T-helper 2 cell (primary cell): ENCODE measurements around the gene CATSPER1.

Experiments
- DNase-seq, 5 experiments: peaks; one replicate each; pipeline versions ENCODE4 v3.0.0 to v3.0.0-alpha.2; 2012 to 2022
- total RNA-seq, 2 donors: gene quantifications; one replicate each; lab custom pipeline; 2026; lab: John Stamatoyannopoulos, UW

The CATSPER1 gene
- 0 reads per million in 2 donors for total RNA-seq

GRCh38 chr11:66026017-66026529 is at the start of gene CATSPER1:
CATSPER1 (minus strand) TSS chr11:66026479; CDS start chr11:66026379, 100 bp downstream.
- no peak for DNase-seq

DNA sequence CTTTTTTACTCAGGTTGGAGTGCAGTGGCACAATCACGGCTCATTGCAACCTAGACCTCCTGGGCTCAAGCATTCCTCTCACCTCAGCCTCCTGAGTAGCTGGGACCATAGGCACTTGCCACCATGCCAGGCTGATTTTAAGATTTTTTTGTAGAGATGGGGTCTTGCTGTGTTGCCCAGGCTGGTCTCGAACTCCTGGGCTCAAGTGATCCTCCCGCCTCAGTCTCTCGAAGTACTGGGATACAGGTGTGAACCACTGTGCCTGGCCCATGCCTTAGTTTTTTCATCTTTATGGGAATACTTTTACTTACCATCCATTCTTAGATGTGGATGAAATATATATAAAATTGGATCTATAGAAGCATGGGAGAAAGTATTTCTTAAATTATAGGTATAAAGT is 49.0 kb upstream of the CATSPER1 start:
- DNase-seq: no peak

DNA sequence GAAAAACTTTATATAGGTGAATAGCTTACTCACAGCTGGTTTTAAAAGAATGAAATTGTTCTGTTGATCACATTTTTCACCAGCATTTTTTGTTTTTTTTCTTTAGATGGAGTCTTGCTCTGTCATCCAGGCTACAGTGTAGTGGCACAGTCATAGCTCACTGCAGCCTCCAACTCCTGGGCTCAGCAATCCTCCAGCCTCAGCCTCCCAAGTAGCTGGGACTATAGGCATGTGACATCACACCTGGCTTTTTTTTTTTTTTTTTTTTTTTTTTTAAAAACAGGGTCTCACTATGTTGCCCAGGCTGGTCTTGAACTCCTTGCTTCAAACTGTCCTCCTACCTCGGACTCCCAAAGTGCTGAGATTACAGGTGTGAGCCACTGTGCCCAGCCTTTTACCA is 47.4 kb upstream of the CATSPER1 start:
- peak in 1 of 5 experiments; percentile 21 for DNase-seq

DNA sequence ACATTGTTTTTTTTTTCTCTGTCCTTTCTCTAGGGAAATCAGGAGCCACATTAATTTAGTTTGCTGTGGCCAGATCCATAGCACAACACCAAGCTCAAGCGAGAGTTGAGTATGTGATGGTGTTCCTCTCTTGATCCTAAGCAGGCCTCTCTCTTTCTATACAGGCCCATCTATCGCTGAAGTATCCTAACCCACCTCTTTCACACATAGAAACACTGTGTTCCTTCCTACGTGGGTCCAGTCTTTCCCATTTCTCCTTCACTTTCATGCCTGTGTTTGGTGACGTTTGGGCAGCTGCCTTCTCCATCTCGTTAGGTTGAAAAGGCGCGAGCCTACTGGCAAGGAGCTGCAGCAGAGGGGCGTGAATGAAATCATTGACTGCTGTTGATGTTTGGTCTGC is 46.2 kb upstream of the CATSPER1 start:
- DNase-seq: no peak

DNA sequence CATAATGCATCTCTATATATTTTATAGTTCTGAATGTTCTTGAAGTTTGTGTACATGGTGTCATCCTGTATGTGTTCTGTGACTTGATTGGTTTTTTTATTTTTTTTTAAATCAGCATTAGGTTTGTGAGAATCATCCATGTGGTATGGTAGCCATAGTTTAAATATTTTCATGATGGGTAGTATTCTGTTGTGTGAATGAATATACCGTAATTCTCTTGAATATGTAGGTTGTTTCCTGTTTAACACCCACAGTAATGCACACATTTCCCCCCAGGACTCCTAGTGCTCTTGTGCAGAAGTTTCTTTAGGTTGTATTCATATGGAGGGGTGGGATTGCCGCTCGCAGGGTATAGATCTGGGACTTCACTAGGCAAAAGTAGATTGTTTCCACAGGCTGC is 45.8 kb upstream of the CATSPER1 start:
- peak in 1 of 5 experiments; percentile 43 for DNase-seq

- DNase-seq: peak in 1 of 5 experiments; percentile 56
These were observed 45.1 kb upstream of the CATSPER1 start for GRCh38 chr11:66071381-66071801.

- peak in 3 of 5 experiments; percentile 18 to 29 (median 23) for DNase-seq
These were observed 44.5 kb upstream of the CATSPER1 start for GRCh38 chr11:66070604-66071380.

GRCh38 chr11:66069715-66070603 is 43.7 kb upstream of the CATSPER1 start, which contains the start of gene PACS1:
PACS1 (plus strand) TSS chr11:66070272; CDS start chr11:66070487, 215 bp downstream.
- peak; percentile 50 to 89 (median 70) for DNase-seq

DNA sequence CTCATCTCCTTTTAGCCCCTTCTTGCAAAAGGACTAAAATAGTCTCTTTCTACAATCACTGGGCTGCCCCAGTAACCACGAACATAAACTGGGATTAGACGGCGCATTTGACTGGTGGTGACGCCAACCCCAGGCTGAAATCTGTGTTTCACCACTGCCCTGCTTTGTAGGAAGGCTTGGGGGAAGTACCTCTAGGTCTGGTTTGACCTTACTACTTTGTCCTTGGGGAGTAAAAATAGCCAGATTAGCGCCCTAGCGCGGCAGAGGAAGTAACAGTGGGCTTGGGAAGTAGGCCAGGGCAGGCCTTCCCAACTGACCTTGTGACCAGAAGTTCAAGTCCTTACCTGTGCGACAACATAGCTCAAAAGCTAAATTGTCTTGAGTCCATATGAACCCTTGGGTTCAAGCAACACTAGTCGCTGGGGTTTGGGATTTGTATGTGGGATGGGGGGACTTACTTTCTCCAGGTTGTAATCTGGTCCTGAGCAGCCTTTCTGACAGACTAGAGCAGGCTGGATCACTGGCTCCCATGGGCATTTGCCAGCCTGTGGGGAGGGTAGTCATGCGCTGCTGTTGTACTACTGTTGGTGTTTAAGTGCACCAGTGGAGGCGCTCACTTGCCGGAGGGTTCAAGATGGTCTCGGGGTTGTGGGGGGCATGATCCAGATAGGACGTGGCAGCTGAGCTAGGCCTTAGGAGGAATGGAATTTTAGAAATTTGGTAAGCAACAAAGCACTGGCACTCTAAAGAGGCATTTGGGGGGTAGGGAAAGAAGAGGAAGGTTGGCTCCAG is 42.8 kb upstream of the CATSPER1 start:
- peak in 2 of 5 experiments; percentile 16 to 56 for DNase-seq

GRCh38 chr11:66068154-66068821 is 42.0 kb upstream of the CATSPER1 start:
- peak; percentile 41 to 73 (median 64) for DNase-seq

GRCh38 chr11:66067640-66068039 is 41.4 kb upstream of the CATSPER1 start:
- no peak for DNase-seq

GRCh38 chr11:66066751-66067150 is 40.5 kb upstream of the CATSPER1 start:
- no peak for DNase-seq

GRCh38 chr11:66064571-66064970 is 38.3 kb upstream of the CATSPER1 start:
- no peak for DNase-seq

GRCh38 chr11:66063900-66064299 is 37.6 kb upstream of the CATSPER1 start:
- DNase-seq: no peak

DNA sequence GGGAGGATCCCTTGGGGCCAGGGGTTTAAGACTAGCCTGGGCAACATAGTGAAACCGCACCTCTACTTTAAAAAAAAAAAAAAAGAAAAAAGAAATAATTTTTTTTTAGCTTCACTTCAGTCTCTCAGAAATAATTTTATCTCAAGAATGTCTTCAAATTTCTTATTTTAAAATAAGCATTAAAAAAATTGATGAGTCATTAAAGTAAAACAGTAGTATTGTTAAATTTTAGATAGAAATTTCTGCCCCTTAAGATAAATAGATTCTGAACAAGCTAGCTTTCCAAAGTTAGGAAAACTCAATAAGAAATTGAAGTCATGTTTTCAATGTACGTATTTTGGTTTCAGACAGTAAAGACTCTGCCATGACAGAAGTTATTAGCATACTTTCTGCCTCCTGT is 36.1 kb upstream of the CATSPER1 start:
- no peak for DNase-seq

GRCh38 chr11:66061268-66061667 is 35.0 kb upstream of the CATSPER1 start:
- DNase-seq: no peak

GRCh38 chr11:66059966-66060680 is 33.8 kb upstream of the CATSPER1 start:
- no peak for DNase-seq

DNA sequence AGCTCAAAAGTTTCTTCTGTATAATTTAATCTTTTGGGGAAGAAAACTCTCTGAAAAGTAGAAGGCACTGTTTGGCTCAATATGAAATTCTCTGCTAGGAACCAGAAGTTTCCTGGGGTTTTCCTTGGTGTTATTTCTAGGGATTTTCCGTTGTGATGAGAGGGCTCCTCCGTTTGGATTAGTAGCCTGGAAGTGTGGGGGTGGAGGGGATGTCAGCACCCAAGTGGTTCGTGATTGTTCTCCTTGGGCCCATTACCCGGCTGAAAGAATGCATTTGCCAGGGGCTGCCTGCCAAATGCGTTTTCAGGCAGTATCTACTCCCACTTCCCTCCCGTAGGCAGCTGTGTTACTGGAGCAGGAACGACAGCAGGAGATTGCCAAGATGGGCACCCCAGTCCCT is 30.2 kb upstream of the CATSPER1 start:
- DNase-seq: no peak

GRCh38 chr11:66055021-66055420 is 28.7 kb upstream of the CATSPER1 start:
- no peak for DNase-seq

DNA sequence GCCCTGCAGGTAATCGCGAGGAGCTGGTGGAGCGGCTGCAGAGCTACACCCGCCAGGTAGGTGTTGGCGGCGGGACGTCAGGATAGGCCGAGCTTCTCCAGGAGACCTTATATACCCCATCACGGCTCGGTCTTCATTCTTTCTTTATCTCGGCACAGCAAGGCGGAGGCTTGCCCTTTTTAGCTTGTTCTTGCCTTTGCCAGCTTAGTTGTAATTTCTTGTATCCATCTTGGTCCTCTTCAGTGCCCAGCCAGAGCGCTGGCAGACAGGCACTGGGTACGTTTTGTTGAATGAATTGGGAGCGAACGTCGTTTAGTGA is 26.3 kb upstream of the CATSPER1 start:
- DNase-seq: no peak
